DOHH2 (cell line): ENCODE data around the gene MBTPS1.

Experiments used
- H3F3A ChIP-seq: fragments of 200-600 bp; sonication (generic), shearing (Covaris generic); 2 replicates; pipeline ENCODE4 v1.6.0; 2016; ENCODE audit warnings: antibody characterized with exemption, mild to moderate bottlenecking; ENCODE audit not compliant: control insufficient read depth, insufficient read depth
- H3K27ac ChIP-seq: fragments of 200-600 bp; sonication (generic); 2 replicates; pipeline ENCODE4 v1.5.1; 2014; ENCODE audit warnings: low read depth, mild to moderate bottlenecking, low read length, moderate library complexity
- H3K27me3 ChIP-seq: fragments of 200-600 bp; sonication (generic); 2 replicates; pipeline ENCODE4 v1.6.1; 2014; ENCODE audit warnings: mild to moderate bottlenecking, low read length, mixed read lengths; ENCODE audit not compliant: control insufficient read depth
- H3K36me3 ChIP-seq: fragments of 200-600 bp; sonication (generic); 2 replicates; pipeline ENCODE4 v1.6.1; 2014; ENCODE audit warnings: mild to moderate bottlenecking, low read length, moderate library complexity, mixed read lengths; ENCODE audit not compliant: control insufficient read depth
- H3K4me1 ChIP-seq: fragments of 200-600 bp; sonication (generic); 2 replicates; pipeline ENCODE4 v1.6.1; 2014; ENCODE audit warnings: mild to moderate bottlenecking, low read length, mixed read lengths; ENCODE audit not compliant: control insufficient read depth
- H3K4me2 ChIP-seq: fragments of 200-600 bp; sonication (generic); 2 replicates; pipeline ENCODE4 v1.6.0; 2014; ENCODE audit warnings: mild to moderate bottlenecking, low read length, moderate library complexity
- H3K4me3 ChIP-seq: fragments of 200-600 bp; sonication (generic); 2 replicates; pipeline ENCODE4 v1.5.1; 2014; ENCODE audit warnings: mild to moderate bottlenecking, low read length, mixed read lengths
- H3K79me2 ChIP-seq: fragments of 200-600 bp; sonication (generic); 2 replicates; pipeline ENCODE4 v1.6.1; 2014; ENCODE audit warnings: mild to moderate bottlenecking, low read length, mixed read lengths; ENCODE audit not compliant: control insufficient read depth
- H3K9me2 ChIP-seq: fragments of 200-600 bp; sonication (generic); replicated peaks from 2 replicates; pipeline ENCODE4 v1.6.1; 2014; ENCODE audit warnings: mild to moderate bottlenecking, low read length, mixed read lengths; ENCODE audit not compliant: control insufficient read depth
- H3K9me3 ChIP-seq: fragments of 200-600 bp; sonication (generic); 2 replicates; pipeline ENCODE4 v1.6.1; 2014; ENCODE audit warnings: antibody characterized with exemption, low read length, mixed read lengths; ENCODE audit not compliant: control insufficient read depth, insufficient read depth
- H4K20me1 ChIP-seq: fragments of 200-600 bp; sonication (generic); 2 replicates; pipeline ENCODE4 v1.6.0; 2014; ENCODE audit warnings: low read depth, mild to moderate bottlenecking, antibody characterized with exemption, low read length, moderate library complexity; ENCODE audit not compliant: control insufficient read depth, insufficient read depth
- CTCF ChIP-seq: fragments of 200-600 bp; sonication (generic); IDR thresholded peaks from one replicate; pipeline ENCODE4 v1.5.1; 2014; ENCODE audit warnings: antibody characterized with exemption, mild to moderate bottlenecking, low read depth, low read length; ENCODE audit not compliant: poor library complexity, severe bottlenecking
- EZH2phosphoT487 ChIP-seq: fragments of 200-600 bp; sonication (generic); IDR thresholded peaks from 2 replicates; pipeline ENCODE4 v1.6.1; 2017; ENCODE audit warnings: borderline replicate concordance, mild to moderate bottlenecking, antibody characterized with exemption, low read length, moderate library complexity, mixed read lengths

Gene MBTPS1

GRCh38 chr16:84036131-84036530 lies 80.6 kb downstream of the MBTPS1 start:
- TF ChIP-seq EZH2phosphoT487, result no peak
- no peak for TF ChIP-seq CTCF
- H3F3A ChIP-seq, result no peaks in the 10 kb centered on the region
- no peaks in the 10 kb centered on the region; the same call in 1 of the 2 replicates for H4K20me1 ChIP-seq
- no peak overlapping the region for H3K4me3 ChIP-seq
- no peak overlapping the region for H3K27ac ChIP-seq
- no peak overlapping the region for H3K4me2 ChIP-seq
- H3K36me3 ChIP-seq, result no peaks in the 10 kb centered on the region
- H3K9me2 ChIP-seq, result no peaks in the 10 kb centered on the region
- H3K79me2 ChIP-seq, result no peaks in the 10 kb centered on the region
- no peaks in the 10 kb centered on the region for H3K4me1 ChIP-seq
- no peaks in the 10 kb centered on the region for H3K9me3 ChIP-seq
- no peaks in the 10 kb centered on the region for H3K27me3 ChIP-seq

GRCh38 chr16:84034516-84034915 lies 82.2 kb downstream of the MBTPS1 start:
- Histone ChIP-seq H4K20me1 (no peaks in the 10 kb centered on the region; the same call in 1 of the 2 replicates), H3K27ac (no peak overlapping the region), H3K9me2 (no peaks in the 10 kb centered on the region), H3K4me3 (no peak overlapping the region), H3K9me3 (no peaks in the 10 kb centered on the region), H3K36me3 (no peaks in the 10 kb centered on the region), H3K79me2 (no peaks in the 10 kb centered on the region), H3F3A (no peaks in the 10 kb centered on the region), H3K4me1 (no peaks in the 10 kb centered on the region), H3K27me3 (no peaks in the 10 kb centered on the region), H3K4me2 (no peak overlapping the region)
- no peak for TF ChIP-seq CTCF
- TF ChIP-seq EZH2phosphoT487, result no peak

GRCh38 chr16:84033251-84034195 lies 83.2 kb downstream of the MBTPS1 start:
- no peaks in the 10 kb centered on the region for H3K27me3 ChIP-seq

More at GRCh38 chr16:84033251-84034195, 83.2 kb downstream of the MBTPS1 start:
- no peak for TF ChIP-seq CTCF
- TF ChIP-seq EZH2phosphoT487, result no peak
- no peaks in the 10 kb centered on the region for H3K9me2 ChIP-seq
- H3K4me3 ChIP-seq, result no peak overlapping the region
- H3K79me2 ChIP-seq, result no peaks in the 10 kb centered on the region
- H3F3A ChIP-seq, result no peaks in the 10 kb centered on the region
- H4K20me1 ChIP-seq, result no peaks in the 10 kb centered on the region
- H3K4me1 ChIP-seq, result no peaks in the 10 kb centered on the region
- H3K4me2 ChIP-seq, result no peak overlapping the region
- H3K9me3 ChIP-seq, result no peaks in the 10 kb centered on the region
- H3K27ac ChIP-seq, result no peak overlapping the region
- H3K36me3 ChIP-seq, result no peaks in the 10 kb centered on the region
